Kidney epithelial cell (primary cell): Measurements from ENCODE around the gene KRT25. TPM values are rescaled to one million over a fixed set of nuclear protein-coding genes. Genes with fewer than 3 reads are reported as not detected.
"Not testable (repeated sequence)": the region's sequence is repeated elsewhere in the genome, so short reads cannot be mapped to it uniquely, and the experiment has no call there.

Source experiments
- DNase-seq: peaks from one replicate; pipeline ENCODE4 v3.0.0-alpha.2; 2010; ENCODE audit warnings: low read depth
- H3K27me3 ChIP-seq: 2 replicates; pipeline ENCODE4 v1.6.0; 2011; ENCODE audit warnings: low read length; ENCODE audit not compliant: control insufficient read depth, insufficient read depth
- H3K36me3 ChIP-seq: 2 replicates; pipeline ENCODE4 v1.5.1; 2011; ENCODE audit warnings: low read length; ENCODE audit not compliant: control insufficient read depth, insufficient read depth
- H3K4me3 ChIP-seq: 2 replicates; pipeline ENCODE4 v1.5.1; 2011; ENCODE audit warnings: low read depth, mild to moderate bottlenecking, control low read depth, low read length
- total RNA-seq: library from RNA; depleted of rRNA; stranded (reverse); fragments of >200 nt; gene quantifications from 2 replicates; pipeline ENCODE4 v1.2.3, GENCODE V29; 2015
- TF ChIP-seq, protein P1 (sequence below): IDR thresholded peaks from 2 replicates; pipeline ENCODE4 v1.5.1; 2011; ENCODE audit warnings: mild to moderate bottlenecking, moderate library complexity, low read length, control low read depth, inconsistent platforms; ENCODE audit not compliant: insufficient read depth, poor library complexity, severe bottlenecking

Gene KRT25
- total RNA-seq, 1 donor from 2014 or later: not detected

GRCh38 chr17:40751065-40751464 is 4.1 kb downstream of the KRT25 start:
- DNase-seq: no peak
- H3K27me3 ChIP-seq: no peaks in the 10 kb centered on the region
- TF ChIP-seq, protein P1, sequence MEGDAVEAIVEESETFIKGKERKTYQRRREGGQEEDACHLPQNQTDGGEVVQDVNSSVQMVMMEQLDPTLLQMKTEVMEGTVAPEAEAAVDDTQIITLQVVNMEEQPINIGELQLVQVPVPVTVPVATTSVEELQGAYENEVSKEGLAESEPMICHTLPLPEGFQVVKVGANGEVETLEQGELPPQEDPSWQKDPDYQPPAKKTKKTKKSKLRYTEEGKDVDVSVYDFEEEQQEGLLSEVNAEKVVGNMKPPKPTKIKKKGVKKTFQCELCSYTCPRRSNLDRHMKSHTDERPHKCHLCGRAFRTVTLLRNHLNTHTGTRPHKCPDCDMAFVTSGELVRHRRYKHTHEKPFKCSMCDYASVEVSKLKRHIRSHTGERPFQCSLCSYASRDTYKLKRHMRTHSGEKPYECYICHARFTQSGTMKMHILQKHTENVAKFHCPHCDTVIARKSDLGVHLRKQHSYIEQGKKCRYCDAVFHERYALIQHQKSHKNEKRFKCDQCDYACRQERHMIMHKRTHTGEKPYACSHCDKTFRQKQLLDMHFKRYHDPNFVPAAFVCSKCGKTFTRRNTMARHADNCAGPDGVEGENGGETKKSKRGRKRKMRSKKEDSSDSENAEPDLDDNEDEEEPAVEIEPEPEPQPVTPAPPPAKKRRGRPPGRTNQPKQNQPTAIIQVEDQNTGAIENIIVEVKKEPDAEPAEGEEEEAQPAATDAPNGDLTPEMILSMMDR: no peak
- H3K36me3 ChIP-seq: no peaks in the 10 kb centered on the region
- no peak overlapping the region for H3K4me3 ChIP-seq

GRCh38 chr17:40750391-40750790 is 4.7 kb downstream of the KRT25 start:
- no peaks in the 10 kb centered on the region for H3K36me3 ChIP-seq
- TF ChIP-seq, protein P1: no peak
- no peak for DNase-seq
- H3K4me3 ChIP-seq: no peak overlapping the region
- no peaks in the 10 kb centered on the region for H3K27me3 ChIP-seq

GRCh38 chr17:40748666-40749065 is 6.5 kb downstream of the KRT25 start:
- not testable (repeated sequence) for H3K36me3 ChIP-seq, H3K27me3 ChIP-seq, DNase-seq, H3K4me3 ChIP-seq

DNA sequence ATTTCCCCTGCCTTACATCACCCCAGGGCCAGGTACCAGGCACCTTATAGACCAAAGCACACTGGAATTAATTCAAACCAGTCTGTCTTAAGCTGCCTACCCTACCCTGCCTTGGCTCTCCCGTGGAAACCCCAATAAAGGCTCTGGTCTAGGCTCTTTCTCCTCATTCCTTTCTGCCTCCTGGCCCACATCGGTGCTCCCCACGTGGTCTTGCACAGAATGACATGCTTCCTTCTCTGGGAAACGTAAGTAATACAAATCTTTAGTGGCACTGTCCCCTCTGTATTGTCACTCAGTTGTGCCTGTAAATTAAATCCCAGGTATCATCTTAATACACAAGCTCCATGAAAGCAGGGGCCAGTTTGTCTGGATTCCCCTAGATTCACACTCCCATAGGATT is 16.6 kb downstream of the KRT25 start:
- TF ChIP-seq, protein P1: no peak
- no peak for DNase-seq
- H3K27me3 ChIP-seq: no peaks in the 10 kb centered on the region
- H3K36me3 ChIP-seq: no peaks in the 10 kb centered on the region
- H3K4me3 ChIP-seq: no peak overlapping the region

- Histone ChIP-seq H3K4me3 (no peak overlapping the region), H3K27me3 (no peaks in the 10 kb centered on the region), H3K36me3 (no peaks in the 10 kb centered on the region)
- TF ChIP-seq, protein P1: no peak
- DNase-seq: no peak
Measured at GRCh38 chr17:40735016-40735415, 20.1 kb downstream of the KRT25 start.

GRCh38 chr17:40734018-40734417 is 21.1 kb downstream of the KRT25 start:
- TF ChIP-seq, protein P1: no peak

More at GRCh38 chr17:40734018-40734417, 21.1 kb downstream of the KRT25 start:
- Histone ChIP-seq H3K27me3 (no peaks in the 10 kb centered on the region), H3K36me3 (no peaks in the 10 kb centered on the region), H3K4me3 (no peak overlapping the region)
- DNase-seq: no peak
